Nucleus accumbens (tissue), 56 donors: Measurements from ENCODE around the gene PLEKHA8.

ENCODE experiments used
- DNase-seq, 56 donors: peaks; one replicate each; lab custom pipeline; 2025; lab: John Stamatoyannopoulos, UW

PLEKHA8 gene, protein sequence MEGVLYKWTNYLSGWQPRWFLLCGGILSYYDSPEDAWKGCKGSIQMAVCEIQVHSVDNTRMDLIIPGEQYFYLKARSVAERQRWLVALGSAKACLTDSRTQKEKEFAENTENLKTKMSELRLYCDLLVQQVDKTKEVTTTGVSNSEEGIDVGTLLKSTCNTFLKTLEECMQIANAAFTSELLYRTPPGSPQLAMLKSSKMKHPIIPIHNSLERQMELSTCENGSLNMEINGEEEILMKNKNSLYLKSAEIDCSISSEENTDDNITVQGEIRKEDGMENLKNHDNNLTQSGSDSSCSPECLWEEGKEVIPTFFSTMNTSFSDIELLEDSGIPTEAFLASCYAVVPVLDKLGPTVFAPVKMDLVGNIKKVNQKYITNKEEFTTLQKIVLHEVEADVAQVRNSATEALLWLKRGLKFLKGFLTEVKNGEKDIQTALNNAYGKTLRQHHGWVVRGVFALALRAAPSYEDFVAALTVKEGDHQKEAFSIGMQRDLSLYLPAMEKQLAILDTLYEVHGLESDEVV

GRCh38 chr7:30028216-30028748 lies at the start of gene PLEKHA8:
Gene PLEKHA8 (plus strand): TSS chr7:30028412. CDS start chr7:30028763, 351 bp downstream.
- DNase-seq, result peak in 55 of 56 donors; percentile 39 to 93 (median 84)

GRCh38 chr7:29980151-29980550 lies 48.1 kb upstream of the PLEKHA8 start:
- DNase-seq, result no peak

DNA sequence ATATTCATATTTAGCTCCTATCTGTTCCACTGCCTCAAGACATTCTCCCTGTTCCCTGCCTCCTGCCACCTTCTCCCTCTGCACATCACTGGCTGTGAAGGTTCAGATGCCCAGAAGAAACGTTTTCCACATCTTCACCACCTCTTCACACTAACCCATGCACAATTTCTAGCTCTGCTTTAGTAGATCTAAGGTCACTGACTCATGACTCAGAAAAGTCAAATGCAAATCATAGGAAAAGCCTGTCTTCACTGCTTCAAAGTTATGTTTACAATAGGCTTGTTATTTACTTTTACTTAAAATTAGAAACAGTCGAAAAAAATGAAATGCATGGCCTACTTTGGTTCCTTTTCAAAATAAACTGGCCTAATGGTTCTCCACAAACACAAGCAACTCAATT lies 41.1 kb upstream of the PLEKHA8 start:
- DNase-seq, result no peak

GRCh38 chr7:29987811-29988317 lies 40.3 kb upstream of the PLEKHA8 start:
- DNase-seq, result peak in 1 of 56 donors; percentile 24

- DNase-seq, result peak in 37 of 56 donors; percentile 14 to 79 (median 48)
Measured at GRCh38 chr7:29988424-29989256, 39.6 kb upstream of the PLEKHA8 start.

GRCh38 chr7:29989257-29989995 lies 38.8 kb upstream of the PLEKHA8 start, which contains the start of gene SCRN1:
Gene SCRN1 (minus strand): TSS chr7:29989801. CDS start chr7:29969067, 20,734 bp downstream.
- DNase-seq, result peak in 42 of 56 donors; percentile 16 to 84 (median 57)

- DNase-seq, result no peak
Measured at GRCh38 chr7:29990931-29991330, 37.3 kb upstream of the PLEKHA8 start.

DNA sequence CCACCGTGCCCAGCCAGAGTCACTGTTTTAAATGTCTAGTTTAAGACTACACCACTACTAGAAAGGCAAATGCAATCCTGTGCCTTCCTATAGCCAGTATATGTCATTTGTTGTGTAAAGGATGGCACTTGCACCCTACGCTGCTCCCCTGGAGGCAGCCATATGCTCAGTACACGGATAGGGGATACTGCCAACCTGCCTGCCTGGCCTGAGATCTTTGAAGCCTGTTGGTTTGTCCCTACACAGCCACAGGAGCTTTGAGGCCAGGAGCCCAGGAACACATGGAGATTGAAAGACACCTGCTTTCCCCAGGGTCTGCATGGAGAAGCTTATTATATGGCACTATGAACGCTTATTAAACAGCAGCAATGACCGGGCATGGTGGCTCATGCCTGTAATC lies 36.3 kb upstream of the PLEKHA8 start:
- no peak for DNase-seq

- DNase-seq, result no peak
Measured at GRCh38 chr7:29993140-29993539, 35.1 kb upstream of the PLEKHA8 start.

DNA sequence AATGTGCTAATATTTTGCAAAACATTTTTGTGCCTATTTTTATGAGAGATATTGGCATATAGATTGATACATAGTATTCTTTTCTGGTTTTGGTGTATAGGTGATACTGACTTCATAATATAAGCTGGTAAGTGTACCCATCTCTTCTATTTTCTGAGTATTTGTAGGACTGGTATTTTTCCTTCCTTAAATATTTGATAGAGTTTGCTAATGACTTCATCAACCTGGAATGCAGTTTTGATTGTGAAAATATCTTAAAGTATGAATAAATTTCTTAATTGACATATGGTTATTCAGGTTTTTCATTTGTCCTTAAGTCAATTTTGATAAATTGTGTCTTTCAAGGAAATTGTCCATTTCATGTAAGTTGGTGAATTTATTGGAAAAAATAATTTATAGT lies 32.6 kb upstream of the PLEKHA8 start:
- no peak for DNase-seq

DNA sequence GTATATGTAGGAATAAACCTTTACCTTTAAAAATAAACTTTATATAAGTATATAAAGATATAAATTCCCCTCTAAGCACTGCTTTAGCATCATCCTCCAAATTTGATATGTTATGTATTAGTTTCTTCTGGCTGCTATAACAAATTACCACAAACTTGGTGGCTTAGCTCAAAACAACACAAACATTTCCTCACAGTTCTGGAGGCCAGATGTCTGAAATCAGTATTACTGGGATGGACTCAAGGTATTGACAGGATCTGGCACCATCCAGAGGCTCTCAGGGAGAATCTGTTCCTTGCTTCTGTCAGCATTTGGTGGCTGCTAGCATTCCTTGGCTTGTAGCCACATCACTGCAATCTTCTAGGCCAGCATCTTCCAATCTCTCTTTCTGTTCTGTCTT lies 31.9 kb upstream of the PLEKHA8 start:
- DNase-seq, result no peak

DNA sequence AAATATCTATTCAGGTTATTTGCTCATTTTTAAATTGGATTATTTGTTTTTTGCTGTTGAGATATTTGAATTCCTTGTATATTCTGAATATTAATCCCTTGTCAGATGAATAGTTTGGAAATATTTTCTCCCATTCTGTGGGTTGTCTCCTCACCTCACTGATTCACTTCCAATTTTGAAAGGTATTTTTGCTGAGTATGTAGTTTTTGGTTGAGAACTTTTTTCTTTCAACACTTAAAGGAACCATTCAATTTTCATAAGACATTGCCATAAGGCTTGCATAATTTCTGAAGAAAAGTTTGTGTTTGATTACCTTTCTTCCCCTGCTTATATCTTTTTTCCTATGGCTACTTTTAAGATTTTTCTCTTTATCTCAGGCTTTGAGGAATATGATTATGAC lies 29.7 kb upstream of the PLEKHA8 start:
- no peak for DNase-seq

- DNase-seq, result no peak
Measured at GRCh38 chr7:30001998-30002397, 26.2 kb upstream of the PLEKHA8 start.

GRCh38 chr7:30003098-30003497 lies 25.1 kb upstream of the PLEKHA8 start:
- no peak for DNase-seq

- DNase-seq, result no peak
Measured at GRCh38 chr7:30005464-30005863, 22.7 kb upstream of the PLEKHA8 start.

GRCh38 chr7:30010021-30010420 lies 18.2 kb upstream of the PLEKHA8 start:
- no peak for DNase-seq

- no peak for DNase-seq
Measured at GRCh38 chr7:30012757-30013156, 15.5 kb upstream of the PLEKHA8 start.

DNA sequence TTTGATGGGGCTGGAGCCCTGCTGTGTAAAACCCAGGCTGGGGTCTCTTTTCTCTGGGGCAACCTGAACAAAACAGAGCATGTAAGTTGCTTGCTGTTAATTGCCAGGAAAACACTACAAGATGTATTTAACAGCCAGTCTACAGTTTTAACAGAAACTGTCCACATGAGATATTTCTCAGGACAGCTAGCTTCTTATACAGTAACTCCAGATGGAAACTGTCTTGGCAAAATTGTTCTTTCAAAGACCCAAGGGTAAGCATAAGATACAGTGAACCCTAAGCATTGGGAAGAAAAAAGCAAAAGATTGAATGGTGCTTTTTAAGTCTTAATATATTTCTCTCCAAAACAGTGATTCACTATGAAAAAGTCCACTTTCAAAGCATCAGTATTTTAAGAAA lies 9.8 kb upstream of the PLEKHA8 start:
- DNase-seq, result no peak

DNA sequence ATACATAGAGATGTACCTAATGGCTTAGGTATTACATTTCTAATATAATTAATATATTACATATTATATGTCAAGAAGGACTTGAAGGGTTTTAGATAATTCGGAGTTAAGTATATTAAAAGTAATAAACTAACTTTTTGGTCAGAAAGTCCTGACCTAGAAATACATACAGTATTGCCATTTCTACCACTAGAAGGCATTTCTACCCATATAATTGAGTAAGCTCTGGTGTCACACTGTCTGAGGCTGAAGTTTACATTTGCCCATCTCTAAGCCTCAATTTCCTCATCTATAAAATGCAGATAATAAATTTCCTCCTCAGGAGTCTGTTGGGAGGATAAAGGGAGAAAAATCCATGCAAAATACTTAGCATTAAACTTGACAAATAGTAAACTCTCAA lies 8.8 kb upstream of the PLEKHA8 start:
- no peak for DNase-seq

DNA sequence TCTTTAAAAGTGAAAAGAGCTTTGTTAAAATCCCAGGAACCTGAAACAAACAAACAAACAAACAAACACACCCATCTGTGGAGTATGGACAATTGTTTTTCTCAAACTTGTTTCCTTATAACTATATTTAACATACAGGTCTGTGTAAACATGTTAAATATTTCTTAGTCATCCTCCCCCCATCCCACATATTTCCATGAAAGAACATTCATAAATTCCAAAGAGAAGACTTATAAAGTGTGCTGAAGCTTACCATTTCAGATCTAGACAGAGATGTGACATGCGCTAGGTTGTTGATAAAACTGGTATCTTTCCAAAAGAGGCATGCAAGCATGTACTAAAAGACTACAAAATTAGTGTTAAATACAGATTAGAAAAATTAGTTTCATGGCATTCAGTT lies 8.3 kb upstream of the PLEKHA8 start:
- DNase-seq, result no peak
